GM19351 (cell line): Measurements from ENCODE around the gene RBM15.

Experiments used
- ATAC-seq: cut with Tn5 transposase; IDR thresholded peaks from one replicate; pipeline ENCODE4 v1.9.1; 2021; ENCODE audit warnings: mild to moderate bottlenecking, moderate library complexity; ENCODE audit not compliant: unreplicated experiment

Gene RBM15

DNA sequence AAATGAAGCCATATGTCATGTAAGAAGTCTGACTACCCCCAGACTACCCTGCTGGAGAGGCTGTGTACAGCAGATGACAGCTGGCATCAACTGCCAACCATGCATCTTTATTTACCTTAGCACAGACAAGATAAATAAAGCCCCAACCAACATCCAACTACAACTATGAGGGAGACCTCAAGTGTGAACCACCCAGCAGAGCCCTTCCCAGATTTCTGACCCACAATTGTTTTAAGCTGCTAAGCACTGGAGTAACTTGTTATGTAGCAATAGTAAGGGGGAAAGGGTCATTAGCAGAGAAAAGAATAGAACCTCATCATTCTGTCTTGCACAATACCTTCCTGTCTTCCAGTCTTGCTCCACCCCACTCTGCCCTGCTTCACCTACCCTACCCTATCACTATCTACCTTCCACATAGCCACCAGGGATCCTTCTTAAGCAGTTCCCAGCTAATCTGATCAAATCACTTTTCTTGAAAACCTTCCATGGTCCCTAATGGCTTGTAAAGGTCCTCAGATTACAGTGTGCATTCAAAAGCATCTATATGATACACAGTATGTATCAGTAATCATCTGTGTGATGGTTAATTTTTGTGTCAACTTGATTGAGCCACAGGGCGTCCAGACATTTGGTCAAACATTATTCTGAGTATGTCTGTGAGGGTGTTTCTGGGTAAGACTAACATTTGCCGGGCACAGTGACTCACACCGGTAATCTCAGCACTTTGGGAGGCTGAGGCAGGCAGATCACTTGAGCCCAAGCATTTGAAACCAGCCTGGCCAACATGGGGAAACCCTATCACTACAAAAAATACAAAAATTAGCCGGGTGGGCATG is 19.6 kb upstream of the RBM15 start:
- ATAC-seq: no peak

- ATAC-seq: no peak
Measured at GRCh38 chr1:110320168-110320518, 19.0 kb upstream of the RBM15 start.

DNA sequence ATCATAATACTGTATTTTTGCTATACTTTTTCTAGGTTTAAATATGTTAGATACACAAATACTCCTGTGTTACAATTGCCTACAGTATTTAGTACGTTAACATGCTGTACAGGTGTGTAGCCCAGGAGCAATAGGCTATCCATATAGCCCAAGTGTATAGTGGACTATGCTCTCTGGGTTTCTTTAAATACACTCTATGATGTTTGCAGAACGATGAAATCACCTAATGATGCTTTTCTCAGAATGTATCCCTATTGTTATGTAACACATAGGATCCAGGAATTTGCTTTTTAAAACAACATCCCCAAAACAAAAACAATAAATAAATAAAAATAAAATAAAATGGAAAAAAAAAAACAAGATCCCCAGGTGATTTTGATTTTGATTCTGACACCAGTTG is 18.1 kb upstream of the RBM15 start:
- no peak for ATAC-seq

DNA sequence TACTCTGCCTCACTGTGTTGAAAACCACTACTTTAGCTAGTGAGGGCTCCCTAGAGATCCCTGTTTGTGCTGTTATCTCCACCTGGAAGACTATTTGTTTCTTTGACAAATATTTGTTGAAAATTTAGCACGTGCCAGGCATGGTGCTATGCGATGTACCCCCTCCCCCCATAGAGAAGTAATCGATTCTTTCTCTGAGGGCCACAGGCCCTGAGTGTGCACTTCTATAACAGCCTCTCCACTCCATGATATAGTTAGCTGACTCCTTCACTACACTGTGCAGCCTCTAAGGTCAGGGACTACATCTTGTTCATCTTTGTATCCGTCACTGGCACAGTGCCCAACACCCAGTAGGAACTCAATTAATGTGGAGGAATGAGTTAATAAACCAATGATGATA is 17.3 kb upstream of the RBM15 start:
- no peak for ATAC-seq

- ATAC-seq: no peak
Measured at GRCh38 chr1:110324667-110325066, 14.5 kb upstream of the RBM15 start.

GRCh38 chr1:110326826-110327225 is 12.4 kb upstream of the RBM15 start:
- ATAC-seq: no peak

GRCh38 chr1:110328274-110328673 is 10.9 kb upstream of the RBM15 start:
- ATAC-seq: no peak

- ATAC-seq: no peak
Measured at GRCh38 chr1:110328700-110329099, 10.5 kb upstream of the RBM15 start.

DNA sequence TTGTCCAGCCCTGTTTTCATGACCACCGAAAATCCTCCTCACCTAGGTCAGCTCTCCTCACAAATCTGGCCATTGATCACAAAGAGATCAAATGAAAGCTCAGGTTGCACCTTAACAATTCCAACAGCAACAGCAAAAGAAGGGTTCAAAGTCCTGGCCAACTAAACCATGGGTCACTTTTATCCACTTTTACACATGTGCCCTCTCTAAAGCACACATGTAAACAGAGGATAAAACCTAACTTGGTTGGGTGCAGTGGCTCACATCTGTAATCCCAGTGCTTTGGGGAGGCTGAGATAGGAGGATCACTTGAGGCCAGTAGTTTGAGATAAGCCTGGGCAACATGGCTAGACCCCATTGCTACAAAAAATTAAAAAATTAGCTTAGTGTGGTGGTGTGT is 3.9 kb upstream of the RBM15 start:
- no peak for ATAC-seq

DNA sequence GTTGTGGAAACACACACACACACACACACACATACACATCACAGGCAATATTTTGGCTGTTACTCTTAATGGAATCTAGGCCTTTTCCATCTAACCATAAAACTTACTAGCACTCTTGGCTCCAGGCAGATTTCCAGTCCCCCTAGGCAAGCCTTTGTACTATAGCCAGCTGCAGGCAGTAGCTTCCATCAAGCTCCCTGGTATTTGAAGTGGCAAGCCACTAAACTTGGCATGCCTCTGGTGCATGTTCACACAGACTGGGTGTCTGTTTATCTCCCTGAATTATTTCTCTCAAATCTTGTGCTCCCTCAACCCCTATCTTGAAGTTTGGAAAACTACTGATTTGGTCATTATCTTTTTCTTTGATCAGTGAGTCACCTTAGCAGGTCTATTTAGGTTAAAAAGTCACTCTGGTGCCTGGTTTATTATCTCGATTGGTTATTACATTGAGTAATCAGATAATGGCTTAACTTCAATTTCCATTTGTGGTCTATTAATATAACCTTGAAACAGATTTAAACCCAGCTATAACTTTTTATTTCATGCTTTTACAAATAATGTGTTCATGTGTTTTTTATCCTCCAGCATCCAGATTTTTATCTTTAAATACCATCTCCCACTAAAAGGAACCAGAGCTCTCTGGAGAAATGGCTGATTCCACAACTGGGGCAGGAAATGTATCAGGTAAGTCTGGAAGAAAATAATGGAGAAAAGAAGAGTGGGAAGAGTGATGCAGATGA is 2.7 kb upstream of the RBM15 start:
- ATAC-seq: no peak

- ATAC-seq: no peak
Measured at GRCh38 chr1:110337704-110338308, 1.4 kb upstream of the RBM15 start.

- ATAC-seq: peak; percentile 69
Measured at GRCh38 chr1:110338309-110338885, 780 bp upstream of the RBM15 start.

- ATAC-seq: no peak
Measured at GRCh38 chr1:110339407-110340206, 430 bp downstream of the RBM15 start.

DNA sequence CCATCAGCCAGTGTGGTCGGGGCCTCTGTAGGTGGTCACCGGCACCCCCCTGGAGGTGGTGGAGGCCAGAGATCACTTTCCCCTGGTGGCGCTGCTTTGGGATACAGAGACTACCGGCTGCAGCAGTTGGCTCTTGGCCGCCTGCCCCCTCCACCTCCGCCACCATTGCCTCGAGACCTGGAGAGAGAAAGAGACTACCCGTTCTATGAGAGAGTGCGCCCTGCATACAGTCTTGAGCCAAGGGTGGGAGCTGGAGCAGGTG is 961 bp downstream of the RBM15 start:
- no peak for ATAC-seq

GRCh38 chr1:110341146-110341871 is 2.1 kb downstream of the RBM15 start:
- ATAC-seq: no peak

DNA sequence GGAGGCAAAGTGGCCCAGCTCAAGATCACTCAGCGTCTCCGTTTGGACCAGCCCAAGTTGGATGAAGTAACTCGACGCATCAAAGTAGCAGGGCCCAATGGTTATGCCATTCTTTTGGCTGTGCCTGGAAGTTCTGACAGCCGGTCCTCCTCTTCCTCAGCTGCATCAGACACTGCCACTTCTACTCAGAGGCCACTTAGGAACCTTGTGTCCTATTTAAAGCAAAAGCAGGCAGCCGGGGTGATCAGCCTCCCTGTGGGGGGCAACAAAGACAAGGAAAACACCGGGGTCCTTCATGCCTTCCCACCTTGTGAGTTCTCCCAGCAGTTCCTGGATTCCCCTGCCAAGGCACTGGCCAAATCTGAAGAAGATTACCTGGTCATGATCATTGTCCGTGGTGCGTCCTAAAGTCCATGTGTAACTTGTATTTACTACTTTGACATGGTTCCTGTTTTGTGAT is 2.7 kb downstream of the RBM15 start:
- ATAC-seq: no peak

DNA sequence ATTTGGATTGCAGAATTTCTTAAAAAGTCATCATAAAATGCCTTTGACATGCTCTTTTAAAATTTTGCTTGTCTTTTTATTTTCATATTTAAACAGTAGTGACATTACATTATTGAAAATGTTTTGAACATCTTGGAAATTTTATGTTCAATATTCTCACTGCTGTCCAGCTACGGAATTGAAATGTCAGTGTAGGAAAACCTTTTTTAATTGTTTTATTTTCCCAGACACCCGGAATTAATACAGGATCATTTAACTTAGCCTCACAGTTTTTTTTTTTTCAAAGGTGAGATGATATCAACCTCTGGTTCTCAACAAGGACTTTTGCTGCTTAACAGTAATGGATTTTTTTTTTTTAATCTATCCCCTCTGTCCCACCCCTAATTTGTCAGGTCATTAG is 4.1 kb downstream of the RBM15 start:
- ATAC-seq: no peak

- ATAC-seq: no peak
Measured at GRCh38 chr1:110344152-110344551, 5.0 kb downstream of the RBM15 start.

GRCh38 chr1:110345480-110345879 is 6.3 kb downstream of the RBM15 start:
- ATAC-seq: no peak

DNA sequence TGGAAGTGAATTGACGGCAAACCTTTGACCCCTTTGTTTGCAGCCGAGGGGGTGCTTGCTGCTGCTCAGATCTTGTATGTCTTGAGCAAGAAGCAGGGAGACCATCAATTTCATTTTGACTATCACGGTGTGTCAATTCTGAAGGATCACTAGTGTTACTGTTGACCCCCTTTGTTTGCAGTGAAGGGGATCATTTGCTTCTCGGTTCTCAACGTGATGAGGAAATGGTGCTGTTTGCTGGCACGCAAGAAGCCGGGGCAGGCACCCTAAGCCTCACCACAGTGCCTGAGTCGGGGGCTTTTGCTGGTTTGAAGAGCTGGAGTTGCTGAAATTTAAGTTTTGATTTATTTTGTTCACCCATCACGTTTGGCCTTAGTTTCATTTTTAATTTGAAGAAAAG is 7.5 kb downstream of the RBM15 start:
- no peak for ATAC-seq
